Hair follicle dermal papilla cell (primary cell): ENCODE measurements around the gene ZGRF1. TPM values are rescaled to one million over a fixed set of nuclear protein-coding genes. Genes with fewer than 3 reads are reported as not detected.

Source experiments
- small RNA-seq: library from RNA; depleted of rRNA; stranded (forward); fragments of <200 nt; gene quantifications from one replicate; pipeline ENCODE3, GENCODE V24; 2012
- total RNA-seq: library from RNA; depleted of rRNA; stranded (reverse); fragments of >200 nt; gene quantifications from 2 replicates; pipeline ENCODE4 v1.2.3, GENCODE V29; 2012

Gene ZGRF1, protein sequence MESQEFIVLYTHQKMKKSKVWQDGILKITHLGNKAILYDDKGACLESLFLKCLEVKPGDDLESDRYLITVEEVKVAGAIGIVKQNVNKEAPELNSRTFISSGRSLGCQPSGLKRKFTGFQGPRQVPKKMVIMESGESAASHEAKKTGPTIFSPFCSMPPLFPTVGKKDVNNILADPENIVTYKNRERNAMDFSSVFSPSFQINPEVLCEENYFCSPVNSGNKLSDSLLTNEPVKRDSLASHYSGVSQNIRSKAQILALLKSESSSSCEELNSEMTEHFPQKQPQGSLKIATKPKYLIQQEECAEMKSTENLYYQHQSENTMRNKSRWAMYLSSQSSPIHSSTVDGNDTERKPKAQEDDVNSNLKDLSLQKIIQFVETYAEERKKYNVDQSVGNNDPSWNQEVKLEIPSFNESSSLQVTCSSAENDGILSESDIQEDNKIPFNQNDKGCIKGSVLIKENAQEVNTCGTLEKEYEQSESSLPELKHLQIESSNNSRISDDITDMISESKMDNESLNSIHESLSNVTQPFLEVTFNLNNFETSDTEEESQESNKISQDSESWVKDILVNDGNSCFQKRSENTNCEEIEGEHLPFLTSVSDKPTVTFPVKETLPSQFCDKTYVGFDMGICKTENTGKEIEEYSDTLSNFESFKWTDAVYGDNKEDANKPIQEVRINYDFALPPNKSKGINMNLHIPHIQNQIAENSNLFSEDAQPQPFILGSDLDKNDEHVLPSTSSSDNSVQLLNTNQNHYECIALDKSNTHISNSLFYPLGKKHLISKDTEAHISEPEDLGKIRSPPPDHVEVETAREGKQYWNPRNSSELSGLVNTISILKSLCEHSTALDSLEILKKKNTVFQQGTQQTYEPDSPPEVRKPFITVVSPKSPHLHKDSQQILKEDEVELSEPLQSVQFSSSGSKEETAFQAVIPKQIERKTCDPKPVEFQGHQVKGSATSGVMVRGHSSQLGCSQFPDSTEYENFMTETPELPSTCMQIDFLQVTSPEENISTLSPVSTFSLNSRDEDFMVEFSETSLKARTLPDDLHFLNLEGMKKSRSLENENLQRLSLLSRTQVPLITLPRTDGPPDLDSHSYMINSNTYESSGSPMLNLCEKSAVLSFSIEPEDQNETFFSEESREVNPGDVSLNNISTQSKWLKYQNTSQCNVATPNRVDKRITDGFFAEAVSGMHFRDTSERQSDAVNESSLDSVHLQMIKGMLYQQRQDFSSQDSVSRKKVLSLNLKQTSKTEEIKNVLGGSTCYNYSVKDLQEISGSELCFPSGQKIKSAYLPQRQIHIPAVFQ (N-terminal part only)
- 4.5 and 6.5 TPM in 2 replicates for total RNA-seq

DNA sequence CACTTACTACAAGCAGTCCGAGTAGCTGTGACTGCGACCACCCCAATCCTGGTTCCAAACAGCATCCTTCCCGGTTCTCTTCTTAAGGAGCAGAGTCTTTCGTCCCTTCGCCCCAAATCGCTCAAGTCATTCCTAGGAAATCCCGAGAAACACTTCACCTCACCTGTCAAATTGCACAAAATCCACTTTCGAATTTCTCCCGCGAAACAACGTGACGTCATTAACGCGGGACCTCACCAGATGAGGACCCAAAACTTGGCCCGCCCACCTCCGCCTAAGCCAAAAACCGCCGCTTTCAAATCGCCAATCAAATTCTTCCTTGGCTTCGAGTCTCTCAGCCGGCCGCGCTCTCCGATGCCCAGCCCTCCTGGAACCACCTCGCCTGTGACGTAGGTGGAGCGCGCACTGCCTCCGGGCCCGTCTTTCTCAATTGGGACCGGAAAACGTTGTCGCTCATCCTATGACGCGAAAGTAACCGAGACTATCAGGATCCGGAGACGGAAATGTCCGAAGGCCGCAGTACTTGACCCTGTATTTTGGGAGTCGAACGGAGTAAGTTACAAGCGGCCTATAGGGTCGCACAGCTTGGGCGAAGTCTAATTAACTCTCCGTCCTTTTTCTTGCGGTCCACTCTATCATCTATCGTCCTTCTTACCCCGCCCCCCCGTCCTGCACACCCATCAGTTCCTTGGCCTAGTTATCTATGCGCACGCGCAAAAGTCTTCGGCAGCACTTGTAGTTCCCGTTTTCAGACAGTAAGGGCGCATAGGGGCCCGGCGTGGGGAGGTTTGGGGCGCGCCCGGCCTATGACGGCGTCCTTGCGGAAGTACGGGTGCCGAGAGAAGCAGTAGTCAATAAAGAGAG, at the start of gene ZGRF1, which contains the start of gene LARP7:
ZGRF1 (minus strand) TSS at position 222 of the 864 bp plus-strand sequence. CDS start 3,733 bp downstream, outside the sequence.
LARP7 (plus strand) TSS at position 456 of the 864 bp plus-strand sequence. CDS start 7,527 bp downstream, outside the sequence.

DNA sequence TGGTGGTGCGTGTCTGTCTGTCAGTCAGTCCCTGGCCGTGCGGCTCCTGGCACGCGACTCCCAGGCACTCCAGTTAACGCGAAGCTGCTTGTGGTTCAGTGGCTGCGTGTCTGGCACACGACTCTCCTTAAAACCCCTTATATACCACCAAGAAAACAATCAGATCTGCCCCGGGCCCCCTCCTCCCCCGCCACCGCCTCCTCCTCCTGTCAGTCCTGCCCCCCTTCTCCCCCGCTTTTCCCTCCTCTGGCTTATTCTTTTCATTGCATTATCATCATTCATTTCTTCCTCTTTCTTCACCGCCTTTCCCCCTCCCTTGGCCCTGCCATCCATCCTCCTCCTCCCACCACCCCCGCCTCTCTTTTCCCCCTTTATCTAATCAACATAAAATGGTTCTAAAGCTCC, 120.6 kb downstream of the ZGRF1 start, which contains the start of gene NEUROG2:
NEUROG2 (minus strand) TSS at position 115 of the 405 bp plus-strand sequence. CDS start 705 bp downstream, outside the sequence.

Small RNA genes within 50 kb of the gene (small RNA-seq; reads per million reads assigned to genes)
- not detected for gene MIR302A
- gene MIR302C, result not detected
- not detected for gene MIR302D
- gene MIR367, result not detected

Other genes with a start within 250 kb of the ZGRF1 start
- gene NEUROG2, start 120.7 kb downstream of the ZGRF1 start, total RNA-seq, result not detected in 2 replicates
- 20.1 and 21.7 TPM in 2 replicates for gene LARP7, start 234 bp upstream of the ZGRF1 start, total RNA-seq